OCI-M1 (cell line): ENCODE results near the gene C2CD4B.

Experiments
- DNase-seq: peaks from one replicate; lab custom pipeline; 2025; lab: John Stamatoyannopoulos, UW

Gene C2CD4B

DNA sequence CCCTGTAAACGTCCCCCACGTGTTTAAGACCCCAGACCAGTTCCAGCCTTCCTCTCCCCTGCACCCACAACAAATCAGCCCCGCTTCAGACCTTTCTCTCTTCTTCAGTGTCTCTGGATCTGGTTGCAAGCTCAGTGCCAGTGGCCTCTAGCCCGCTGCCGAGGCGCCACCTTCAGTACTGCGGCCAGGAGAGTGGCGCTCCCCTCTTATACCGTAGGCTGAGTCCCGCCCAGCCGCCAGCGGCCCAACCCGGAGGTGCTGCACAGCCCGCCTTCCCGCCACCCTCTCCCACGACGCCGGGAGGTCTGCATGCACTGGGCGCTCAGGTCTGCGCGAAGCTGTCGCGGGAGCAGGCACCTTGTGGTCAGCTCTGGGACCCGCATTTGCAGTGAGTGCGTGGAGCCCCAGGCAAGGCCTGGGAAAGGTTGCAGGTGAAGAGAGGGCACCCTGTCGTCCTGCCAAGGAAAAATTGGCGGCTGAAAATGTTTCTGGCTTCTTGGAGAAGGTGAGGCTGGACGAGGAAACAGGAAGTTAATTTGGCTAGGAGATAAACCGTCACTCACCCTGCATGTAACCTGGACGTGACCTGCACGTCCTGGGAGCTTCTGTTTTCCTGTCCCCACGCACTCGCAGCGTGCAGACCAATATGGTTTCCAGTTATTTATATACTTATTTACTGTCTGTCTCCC lies at the start of gene C2CD4B:
TSS of gene C2CD4B (minus strand) at position 182 of the 689 bp plus-strand sequence. CDS start 301 bp downstream, outside the sequence.
- no peak for DNase-seq

- DNase-seq, result no peak
Measured at GRCh38 chr15:62212741-62213140, 47.7 kb upstream of the C2CD4B start.

DNA sequence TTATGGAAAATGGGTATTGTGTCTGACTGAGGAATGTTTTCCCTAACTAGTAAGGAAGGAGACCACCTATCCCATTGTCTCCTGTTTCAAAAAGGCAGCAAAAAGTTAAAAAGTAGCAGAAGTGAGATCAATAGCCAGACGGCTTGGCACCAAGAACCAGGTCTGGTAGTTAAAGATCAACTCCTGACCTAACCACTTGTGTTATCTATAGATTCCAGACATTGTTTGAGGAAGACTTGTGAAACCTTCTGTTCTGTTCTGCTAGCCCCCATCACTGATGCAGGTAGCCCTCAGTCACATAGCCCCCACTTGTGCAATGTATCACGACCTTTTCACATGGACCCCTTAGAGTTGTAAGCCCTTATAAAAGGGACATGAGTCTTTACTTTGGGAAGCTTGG lies 46.3 kb upstream of the C2CD4B start:
- DNase-seq, result peak; percentile 79

GRCh38 chr15:62209821-62210220 lies 44.7 kb upstream of the C2CD4B start:
- no peak for DNase-seq

- no peak for DNase-seq
Measured at GRCh38 chr15:62209322-62209721, 44.2 kb upstream of the C2CD4B start.

GRCh38 chr15:62208884-62209283 lies 43.8 kb upstream of the C2CD4B start:
- DNase-seq, result no peak

DNA sequence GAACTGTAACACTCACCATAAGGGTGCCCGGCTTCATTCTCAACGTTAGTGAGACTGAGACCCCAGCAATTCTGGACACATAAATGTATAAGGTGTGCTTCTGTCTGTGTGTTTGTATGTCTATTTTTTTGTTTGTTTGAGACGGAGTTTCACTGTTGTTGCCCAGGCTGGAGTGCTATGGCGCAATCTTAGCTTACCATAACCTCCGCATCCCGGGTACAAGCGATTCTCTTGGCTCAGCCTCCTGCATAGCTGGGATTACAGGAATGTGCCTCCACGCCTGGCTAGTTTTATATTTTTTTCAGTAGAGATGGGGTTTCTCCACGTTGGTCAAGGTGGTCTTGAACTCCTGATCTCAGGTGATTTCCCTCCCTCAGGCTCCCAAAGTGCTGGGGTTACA lies 43.3 kb upstream of the C2CD4B start:
- no peak for DNase-seq

GRCh38 chr15:62190675-62191074 lies 25.6 kb upstream of the C2CD4B start:
- DNase-seq, result no peak

GRCh38 chr15:62190274-62190673 lies 25.2 kb upstream of the C2CD4B start:
- DNase-seq, result no peak

DNA sequence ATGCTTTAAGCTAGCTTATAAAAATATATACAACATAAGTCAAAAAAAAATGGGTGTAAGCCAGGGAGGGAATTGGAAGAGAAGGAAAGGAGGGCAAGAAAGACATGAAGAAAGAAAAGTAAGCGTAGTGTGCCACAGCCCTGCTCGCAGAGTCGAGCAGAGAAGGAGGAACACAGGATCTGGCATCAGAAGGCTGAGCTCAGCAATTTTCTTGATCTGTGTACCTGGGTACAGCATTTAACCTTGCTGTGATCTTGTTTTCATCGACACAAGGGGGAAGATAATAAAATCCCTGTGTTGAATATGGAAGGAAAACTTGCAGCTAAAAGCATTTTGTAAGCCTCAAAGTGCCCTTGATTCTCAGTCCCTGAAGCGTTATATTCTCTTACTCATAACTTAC lies 23.7 kb upstream of the C2CD4B start:
- no peak for DNase-seq

DNA sequence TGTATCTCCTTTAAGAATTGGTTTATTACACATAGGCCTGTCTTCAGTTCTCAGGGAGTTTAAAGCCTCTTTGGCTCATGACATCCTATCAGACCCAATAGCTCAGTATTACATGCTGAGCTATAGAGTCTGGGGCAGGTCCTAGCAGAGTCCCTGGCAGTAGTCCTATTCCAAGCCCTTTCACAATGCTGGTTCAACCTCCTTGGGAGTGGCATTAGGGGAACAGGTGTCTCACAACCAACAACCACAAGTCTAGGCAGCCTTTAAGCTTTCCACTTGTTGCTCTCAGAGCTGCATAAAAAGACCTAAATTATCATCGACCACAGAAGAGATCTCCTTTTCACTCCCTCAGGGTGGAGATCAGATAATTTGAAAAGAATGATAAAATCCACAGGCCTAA lies 22.8 kb upstream of the C2CD4B start:
- DNase-seq, result no peak

DNA sequence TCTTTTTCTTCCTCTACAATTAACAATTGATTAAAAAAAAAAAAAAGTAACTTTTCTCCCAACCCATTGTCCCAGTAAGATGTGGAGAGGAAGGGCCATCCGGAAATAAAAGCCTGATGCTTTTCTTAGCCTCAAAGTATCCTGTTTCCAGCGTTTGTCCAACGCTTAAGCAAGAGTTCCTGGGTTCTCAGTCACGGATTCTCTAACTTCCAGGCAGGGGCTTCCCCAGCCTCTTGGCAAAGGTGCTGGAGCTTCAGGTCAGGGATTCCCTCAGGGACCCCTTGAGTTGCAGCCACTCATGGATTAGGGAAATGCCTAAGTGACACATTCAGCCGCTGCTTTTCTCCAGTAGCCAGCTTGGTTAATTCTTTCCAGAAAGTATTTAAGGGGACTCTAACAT lies 22.3 kb upstream of the C2CD4B start:
- DNase-seq, result no peak

- DNase-seq, result no peak
Measured at GRCh38 chr15:62186578-62186977, 21.5 kb upstream of the C2CD4B start.

GRCh38 chr15:62183130-62183529 lies 18.0 kb upstream of the C2CD4B start:
- DNase-seq, result no peak

DNA sequence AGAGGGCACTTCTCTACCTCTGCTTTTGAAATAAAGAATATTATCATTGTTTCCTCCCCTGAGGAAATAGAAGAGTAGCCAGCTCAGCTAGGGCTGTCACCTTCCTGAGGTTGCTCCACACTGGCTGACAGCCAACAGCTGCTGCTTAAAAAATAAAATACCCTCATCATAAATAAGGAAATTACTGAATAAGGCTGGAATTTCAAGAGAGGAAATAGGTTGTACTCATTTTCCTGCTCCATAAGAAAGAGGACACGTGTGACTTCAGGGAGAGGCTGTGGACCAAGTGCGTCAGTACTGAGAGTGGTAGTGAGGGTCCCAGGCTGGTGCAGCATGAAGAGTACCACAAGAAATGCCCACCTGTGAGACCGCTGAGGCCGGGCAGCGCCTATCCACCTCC lies 8.1 kb upstream of the C2CD4B start:
- DNase-seq, result no peak

- no peak for DNase-seq
Measured at GRCh38 chr15:62171882-62172281, 6.8 kb upstream of the C2CD4B start.

DNA sequence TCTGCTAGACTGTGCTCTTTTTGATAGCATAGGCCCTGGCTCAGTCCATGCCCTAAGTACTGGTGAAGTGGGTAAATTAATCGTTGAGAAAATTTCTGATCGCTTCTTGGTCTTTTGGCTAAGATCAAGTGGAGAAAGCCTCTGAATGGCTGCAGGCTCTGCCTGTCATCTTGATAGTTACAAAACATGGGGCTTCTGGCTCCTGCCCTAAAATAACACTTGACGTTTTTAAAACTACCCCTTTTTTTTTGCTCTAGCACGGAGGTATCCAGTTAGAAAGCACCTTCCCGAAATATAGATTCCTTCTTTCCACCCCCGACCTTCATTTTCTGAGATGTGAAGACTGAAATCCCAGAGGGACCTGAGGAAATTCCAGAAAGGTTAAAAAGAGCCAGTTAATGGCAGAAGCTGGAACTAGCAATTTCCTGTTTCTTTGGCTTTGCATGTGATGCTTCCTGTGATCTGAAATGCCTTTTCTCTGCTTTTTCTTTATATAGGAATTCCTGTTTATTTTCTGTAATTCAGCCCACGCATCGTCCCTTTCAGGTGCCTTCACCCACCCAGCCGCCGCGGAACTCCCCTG lies 799 bp upstream of the C2CD4B start:
- DNase-seq, result no peak

- no peak for DNase-seq
Measured at GRCh38 chr15:62164396-62165103, 535 bp downstream of the C2CD4B start.

DNA sequence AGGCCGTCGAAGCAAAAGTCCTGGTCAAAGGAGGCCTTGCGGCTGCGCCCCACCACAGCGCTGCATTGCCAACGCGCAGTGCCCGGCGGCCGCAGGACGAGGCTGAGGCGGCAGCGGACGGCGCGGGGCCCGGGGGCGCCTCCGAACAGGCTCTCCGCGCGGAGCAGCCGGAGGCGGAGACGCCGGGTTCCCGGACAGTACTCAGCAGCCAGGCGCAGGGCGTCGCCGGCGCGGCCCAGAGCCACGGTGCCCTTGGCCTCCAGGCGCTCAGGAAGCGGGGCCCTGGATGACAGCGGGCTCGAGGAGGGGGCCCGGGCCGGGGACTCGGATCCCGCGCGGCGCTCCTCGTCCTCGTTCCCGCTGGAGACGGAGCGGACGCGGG lies 1.1 kb downstream of the C2CD4B start:
- DNase-seq, result no peak

- no peak for DNase-seq
Measured at GRCh38 chr15:62163397-62164013, 1.6 kb downstream of the C2CD4B start.

- DNase-seq, result no peak
Measured at GRCh38 chr15:62153228-62153627, 11.9 kb downstream of the C2CD4B start.

DNA sequence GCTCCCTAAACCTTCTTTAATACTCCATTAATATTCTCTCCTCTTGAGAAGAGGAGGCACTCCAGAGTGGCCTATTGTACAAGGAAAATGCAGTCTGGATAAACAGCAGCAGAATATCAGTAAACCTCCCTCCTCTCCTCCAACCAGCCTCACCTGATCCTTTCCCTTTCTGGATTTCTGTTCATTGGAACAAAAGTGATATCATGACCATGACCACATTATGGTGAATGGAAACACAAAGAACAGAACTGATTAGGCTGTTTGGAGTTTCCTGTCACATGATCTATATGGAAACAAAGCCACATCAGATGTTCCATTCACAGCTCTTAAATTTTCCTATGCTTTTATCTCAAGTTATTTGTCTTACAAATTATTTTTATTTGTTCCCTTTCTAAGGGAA lies 14.6 kb downstream of the C2CD4B start:
- peak; percentile 51 for DNase-seq

GRCh38 chr15:62149729-62150128 lies 15.4 kb downstream of the C2CD4B start:
- no peak for DNase-seq
